WTC11 (cell line): ENCODE measurements around the gene COG2. TPM values are rescaled to one million over a fixed set of nuclear protein-coding genes. Genes with fewer than 3 reads are reported as not detected.

ENCODE experiments used
- ATAC-seq: fragments of 200-7000 bp; cut with Tn5 transposase; 2 replicates; pipeline ENCODE4 v1.10.0; 2021; ENCODE audit warnings: mild to moderate bottlenecking, moderate library complexity
- CTCF ChIA-PET: fragments of 300-600 bp; sonication (Branson Sonifier 250); formaldehyde crosslinking; loops from one replicate; lab custom pipeline; 2021; ENCODE audit warnings: antibody characterized with exemption; lab: Charles Lee
- POLR2A ChIA-PET: fragments of 350-600 bp; sonication (Branson Sonifier 250); formaldehyde crosslinking; loops from one replicate; lab custom pipeline; 2021; ENCODE audit warnings: antibody characterized with exemption; lab: Charles Lee
- DNase-seq: peaks from one replicate; pipeline ENCODE4 v3.0.0; 2021; ENCODE audit warnings: low spot score
- H3K27ac Mint-ChIP-seq: 2 replicates; pipeline ENCODE4 v1.8.0; 2021; ENCODE audit warnings: mixed read lengths
- H3K27me3 Mint-ChIP-seq: 2 replicates; pipeline ENCODE4 v1.8.0; 2021; ENCODE audit warnings: low read depth, mild to moderate bottlenecking, moderate library complexity, mixed read lengths
- H3K36me3 Mint-ChIP-seq: 2 replicates; pipeline ENCODE4 v1.8.0; 2021; ENCODE audit warnings: mixed read lengths
- H3K4me1 Mint-ChIP-seq: 2 replicates; pipeline ENCODE4 v1.8.0; 2022; ENCODE audit warnings: mixed read lengths
- H3K4me3 Mint-ChIP-seq: 2 replicates; pipeline ENCODE4 v1.8.0; 2021; ENCODE audit warnings: mild to moderate bottlenecking, moderate library complexity, mixed read lengths
- H3K9me3 Mint-ChIP-seq: 2 replicates; pipeline ENCODE4 v1.8.0; 2021; ENCODE audit warnings: mixed read lengths
- CBFB ChIP-seq: sonication (generic); formaldehyde crosslinking; IDR thresholded peaks from 2 replicates; pipeline ENCODE4 v1.8.1; 2022; ENCODE audit warnings: mild to moderate bottlenecking, low read depth, missing genetic modification reagents
- GRHL2 ChIP-seq: fragments of 250-450 bp; sonication (Bioruptor Pico); IDR thresholded peaks from 2 replicates; pipeline ENCODE4 v1.8.0; 2022; ENCODE audit warnings: mild to moderate bottlenecking, moderate library complexity; ENCODE audit not compliant: insufficient replicate concordance, severe bottlenecking
- GTF2I ChIP-seq: fragments of 250-450 bp; sonication (Bioruptor Pico); conservative IDR thresholded peaks from 2 replicates; pipeline ENCODE4 v1.4.0; 2021; ENCODE audit warnings: mild to moderate bottlenecking
- NFE2L1 ChIP-seq: sonication (generic); formaldehyde crosslinking; IDR thresholded peaks from 2 replicates; pipeline ENCODE4 v1.8.1; 2023; ENCODE audit warnings: missing genetic modification reagents
- RORB ChIP-seq: fragments of 250-450 bp; sonication (Bioruptor Pico); IDR thresholded peaks from 2 replicates; pipeline ENCODE4 v1.9.0; 2021; ENCODE audit warnings: mild to moderate bottlenecking
- ZNF263 ChIP-seq: sonication (generic); formaldehyde crosslinking; IDR thresholded peaks from 2 replicates; pipeline ENCODE4 v1.8.1; 2022; ENCODE audit warnings: low read depth, mild to moderate bottlenecking, moderate library complexity, missing genetic modification reagents
- total RNA-seq: library from RNA; stranded (reverse); gene quantifications from 3 replicates; pipeline ENCODE4 v1.2.3, GENCODE V29; 2021
- TF ChIP-seq, protein P1 (sequence below): fragments of 250-450 bp; sonication (Bioruptor Pico); IDR thresholded peaks from 2 replicates; pipeline ENCODE4 v1.9.0; 2021; ENCODE audit warnings: mild to moderate bottlenecking
- TF ChIP-seq, protein P2 (sequence below): sonication (generic); formaldehyde crosslinking; IDR thresholded peaks from 2 replicates; pipeline ENCODE4 v1.8.0; 2023; ENCODE audit warnings: mild to moderate bottlenecking, missing genetic modification reagents
- TF ChIP-seq, protein P3 (sequence below): sonication (generic); formaldehyde crosslinking; IDR thresholded peaks from 2 replicates; pipeline ENCODE4 v1.8.1; 2022; ENCODE audit warnings: mild to moderate bottlenecking, missing genetic modification reagents, moderate library complexity, borderline replicate concordance
- TF ChIP-seq, protein P4 (sequence below): sonication (generic); formaldehyde crosslinking; IDR thresholded peaks from 2 replicates; pipeline ENCODE4 v1.8.1; 2023; ENCODE audit warnings: mild to moderate bottlenecking, missing genetic modification reagents
- TF ChIP-seq, protein P5 (sequence below): fragments of 250-450 bp; sonication (Bioruptor Pico); IDR thresholded peaks from 2 replicates; pipeline ENCODE4 v1.9.0; 2021; ENCODE audit warnings: mild to moderate bottlenecking
- TF ChIP-seq, protein P6 (sequence below): sonication (generic); formaldehyde crosslinking; IDR thresholded peaks from 2 replicates; pipeline ENCODE4 v1.8.0; 2022; ENCODE audit warnings: mild to moderate bottlenecking, missing genetic modification reagents
- TF ChIP-seq, protein P7 (sequence below): sonication (generic); formaldehyde crosslinking; IDR thresholded peaks from 2 replicates; pipeline ENCODE4 v1.8.1; 2023; ENCODE audit warnings: mild to moderate bottlenecking, missing genetic modification reagents, moderate library complexity
- TF ChIP-seq, protein P8 (sequence below): fragments of 250-450 bp; sonication (Bioruptor Pico); IDR thresholded peaks from 2 replicates; pipeline ENCODE4 v1.9.0; 2021; ENCODE audit warnings: moderate library complexity, mild to moderate bottlenecking, inconsistent platforms, borderline replicate concordance

Gene COG2
- total RNA-seq, 1 experiment from 2014 or later, result 30.9 TPM

DNA sequence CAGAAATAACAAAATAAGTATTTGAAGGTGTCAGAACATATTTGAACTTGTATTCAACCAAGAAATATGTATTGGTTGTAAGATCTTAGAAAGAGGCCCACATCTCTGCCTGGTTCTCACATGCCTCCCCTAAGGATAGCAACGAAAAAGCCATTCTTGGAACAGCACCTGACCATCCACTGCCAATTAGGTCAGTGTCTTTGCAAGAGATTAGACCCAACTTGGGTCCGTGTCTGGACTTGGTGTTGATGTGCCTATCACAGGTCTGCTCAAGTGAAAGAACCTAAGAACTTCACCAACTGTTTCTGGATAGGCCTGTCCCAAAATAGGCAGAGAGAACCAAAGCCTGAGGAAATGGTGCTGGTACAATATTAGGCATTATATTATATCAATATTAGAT, 46.0 kb upstream of the COG2 start (continued):
- TF ChIP-seq, protein P1, sequence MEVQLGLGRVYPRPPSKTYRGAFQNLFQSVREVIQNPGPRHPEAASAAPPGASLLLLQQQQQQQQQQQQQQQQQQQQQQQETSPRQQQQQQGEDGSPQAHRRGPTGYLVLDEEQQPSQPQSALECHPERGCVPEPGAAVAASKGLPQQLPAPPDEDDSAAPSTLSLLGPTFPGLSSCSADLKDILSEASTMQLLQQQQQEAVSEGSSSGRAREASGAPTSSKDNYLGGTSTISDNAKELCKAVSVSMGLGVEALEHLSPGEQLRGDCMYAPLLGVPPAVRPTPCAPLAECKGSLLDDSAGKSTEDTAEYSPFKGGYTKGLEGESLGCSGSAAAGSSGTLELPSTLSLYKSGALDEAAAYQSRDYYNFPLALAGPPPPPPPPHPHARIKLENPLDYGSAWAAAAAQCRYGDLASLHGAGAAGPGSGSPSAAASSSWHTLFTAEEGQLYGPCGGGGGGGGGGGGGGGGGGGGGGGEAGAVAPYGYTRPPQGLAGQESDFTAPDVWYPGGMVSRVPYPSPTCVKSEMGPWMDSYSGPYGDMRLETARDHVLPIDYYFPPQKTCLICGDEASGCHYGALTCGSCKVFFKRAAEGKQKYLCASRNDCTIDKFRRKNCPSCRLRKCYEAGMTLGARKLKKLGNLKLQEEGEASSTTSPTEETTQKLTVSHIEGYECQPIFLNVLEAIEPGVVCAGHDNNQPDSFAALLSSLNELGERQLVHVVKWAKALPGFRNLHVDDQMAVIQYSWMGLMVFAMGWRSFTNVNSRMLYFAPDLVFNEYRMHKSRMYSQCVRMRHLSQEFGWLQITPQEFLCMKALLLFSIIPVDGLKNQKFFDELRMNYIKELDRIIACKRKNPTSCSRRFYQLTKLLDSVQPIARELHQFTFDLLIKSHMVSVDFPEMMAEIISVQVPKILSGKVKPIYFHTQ, result no peak

DNA sequence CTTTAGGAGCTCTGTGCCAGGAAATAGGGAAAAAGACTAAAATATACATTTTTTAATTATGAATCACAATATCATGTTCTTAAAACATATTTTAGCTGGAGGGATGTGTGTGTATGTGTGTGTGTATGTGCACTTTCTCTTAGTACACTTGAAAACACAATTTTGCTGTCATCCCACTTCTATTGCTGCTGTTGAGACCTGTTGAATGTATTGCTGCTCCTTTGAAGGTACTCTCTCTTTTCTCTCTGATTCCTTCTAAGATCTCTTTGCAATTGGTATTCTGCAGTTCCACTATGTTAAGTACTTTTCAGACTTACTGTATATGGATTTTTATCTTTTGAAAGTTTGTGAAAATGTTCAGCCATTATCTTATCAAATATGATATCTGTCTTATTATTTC, 43.5 kb upstream of the COG2 start:
- H3K4me1 Mint-ChIP-seq, result peaks cover 19% of the 10 kb centered on the region
- ChIA-PET CTCF (interaction anchor here (1.8 kb wide), 1 partner anchor 43 kb away, joined by 3 read pairs; no protein-coding TSS in a partner anchor), POLR2A (no interaction called here)
- H3K36me3 Mint-ChIP-seq, result peaks cover 9% of the 10 kb centered on the region
- no peak for DNase-seq
- TF ChIP-seq, protein P2, sequence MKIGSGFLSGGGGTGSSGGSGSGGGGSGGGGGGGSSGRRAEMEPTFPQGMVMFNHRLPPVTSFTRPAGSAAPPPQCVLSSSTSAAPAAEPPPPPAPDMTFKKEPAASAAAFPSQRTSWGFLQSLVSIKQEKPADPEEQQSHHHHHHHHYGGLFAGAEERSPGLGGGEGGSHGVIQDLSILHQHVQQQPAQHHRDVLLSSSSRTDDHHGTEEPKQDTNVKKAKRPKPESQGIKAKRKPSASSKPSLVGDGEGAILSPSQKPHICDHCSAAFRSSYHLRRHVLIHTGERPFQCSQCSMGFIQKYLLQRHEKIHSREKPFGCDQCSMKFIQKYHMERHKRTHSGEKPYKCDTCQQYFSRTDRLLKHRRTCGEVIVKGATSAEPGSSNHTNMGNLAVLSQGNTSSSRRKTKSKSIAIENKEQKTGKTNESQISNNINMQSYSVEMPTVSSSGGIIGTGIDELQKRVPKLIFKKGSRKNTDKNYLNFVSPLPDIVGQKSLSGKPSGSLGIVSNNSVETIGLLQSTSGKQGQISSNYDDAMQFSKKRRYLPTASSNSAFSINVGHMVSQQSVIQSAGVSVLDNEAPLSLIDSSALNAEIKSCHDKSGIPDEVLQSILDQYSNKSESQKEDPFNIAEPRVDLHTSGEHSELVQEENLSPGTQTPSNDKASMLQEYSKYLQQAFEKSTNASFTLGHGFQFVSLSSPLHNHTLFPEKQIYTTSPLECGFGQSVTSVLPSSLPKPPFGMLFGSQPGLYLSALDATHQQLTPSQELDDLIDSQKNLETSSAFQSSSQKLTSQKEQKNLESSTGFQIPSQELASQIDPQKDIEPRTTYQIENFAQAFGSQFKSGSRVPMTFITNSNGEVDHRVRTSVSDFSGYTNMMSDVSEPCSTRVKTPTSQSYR (CRISPR knock-in tag), result no peak
- TF ChIP-seq, all 79 proteins: peak for 0
- Mint-ChIP-seq H3K4me3 (no peak overlapping the region), H3K27me3 (peaks cover 3% of the 10 kb centered on the region), H3K27ac (no peak overlapping the region), H3K9me3 (peaks cover 65% of the 10 kb centered on the region)
- ATAC-seq, result no peak

DNA sequence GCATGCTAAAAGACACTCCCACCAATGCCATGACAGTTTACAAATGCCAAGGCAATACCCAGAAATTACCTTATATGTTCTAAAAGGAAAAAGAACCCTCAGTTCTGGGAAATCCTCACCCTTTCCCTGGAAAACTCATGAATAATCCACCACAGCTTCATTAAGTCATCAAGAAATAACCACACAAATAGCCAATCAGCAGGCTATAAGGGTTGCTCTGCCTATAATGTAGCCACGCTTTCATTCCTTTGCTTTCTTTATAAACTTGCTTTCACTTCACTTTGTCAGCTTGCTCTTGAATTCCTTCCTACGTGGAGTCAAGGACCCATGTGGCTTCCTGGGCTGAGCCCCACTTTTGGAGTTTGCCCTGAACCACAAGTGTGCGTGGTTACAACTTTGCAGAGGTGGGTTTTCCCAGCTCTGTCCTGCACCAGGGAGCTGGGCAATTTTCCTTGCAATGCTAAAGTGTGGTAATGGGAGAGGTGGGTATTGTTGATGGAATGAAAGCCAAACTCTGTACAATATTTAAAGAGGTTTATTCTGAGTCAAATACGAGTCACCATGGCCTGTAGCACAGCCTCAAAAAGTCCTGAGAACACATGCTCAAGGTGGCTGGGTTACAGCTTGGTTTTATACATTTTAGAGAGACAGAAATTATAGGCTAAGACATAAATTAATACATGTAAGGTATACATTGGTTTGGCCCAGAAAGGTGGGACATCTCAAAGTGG, 42.2 kb upstream of the COG2 start:
- peak overlapping the region; percentile 62; the same call in 1 of the 2 replicates for H3K27ac Mint-ChIP-seq
- POLR2A ChIA-PET, result no interaction called here
- H3K4me3 Mint-ChIP-seq, result no peak overlapping the region
- DNase-seq (no peak), ATAC-seq (peak; percentile 22)
- H3K9me3 Mint-ChIP-seq, result peaks cover 61% of the 10 kb centered on the region
- TF ChIP-seq, protein P2 (CRISPR knock-in tag), result no peak
- TF ChIP-seq, protein P3, sequence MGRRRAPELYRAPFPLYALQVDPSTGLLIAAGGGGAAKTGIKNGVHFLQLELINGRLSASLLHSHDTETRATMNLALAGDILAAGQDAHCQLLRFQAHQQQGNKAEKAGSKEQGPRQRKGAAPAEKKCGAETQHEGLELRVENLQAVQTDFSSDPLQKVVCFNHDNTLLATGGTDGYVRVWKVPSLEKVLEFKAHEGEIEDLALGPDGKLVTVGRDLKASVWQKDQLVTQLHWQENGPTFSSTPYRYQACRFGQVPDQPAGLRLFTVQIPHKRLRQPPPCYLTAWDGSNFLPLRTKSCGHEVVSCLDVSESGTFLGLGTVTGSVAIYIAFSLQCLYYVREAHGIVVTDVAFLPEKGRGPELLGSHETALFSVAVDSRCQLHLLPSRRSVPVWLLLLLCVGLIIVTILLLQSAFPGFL (CRISPR knock-in tag), result no peak
- TF ChIP-seq, protein P4, sequence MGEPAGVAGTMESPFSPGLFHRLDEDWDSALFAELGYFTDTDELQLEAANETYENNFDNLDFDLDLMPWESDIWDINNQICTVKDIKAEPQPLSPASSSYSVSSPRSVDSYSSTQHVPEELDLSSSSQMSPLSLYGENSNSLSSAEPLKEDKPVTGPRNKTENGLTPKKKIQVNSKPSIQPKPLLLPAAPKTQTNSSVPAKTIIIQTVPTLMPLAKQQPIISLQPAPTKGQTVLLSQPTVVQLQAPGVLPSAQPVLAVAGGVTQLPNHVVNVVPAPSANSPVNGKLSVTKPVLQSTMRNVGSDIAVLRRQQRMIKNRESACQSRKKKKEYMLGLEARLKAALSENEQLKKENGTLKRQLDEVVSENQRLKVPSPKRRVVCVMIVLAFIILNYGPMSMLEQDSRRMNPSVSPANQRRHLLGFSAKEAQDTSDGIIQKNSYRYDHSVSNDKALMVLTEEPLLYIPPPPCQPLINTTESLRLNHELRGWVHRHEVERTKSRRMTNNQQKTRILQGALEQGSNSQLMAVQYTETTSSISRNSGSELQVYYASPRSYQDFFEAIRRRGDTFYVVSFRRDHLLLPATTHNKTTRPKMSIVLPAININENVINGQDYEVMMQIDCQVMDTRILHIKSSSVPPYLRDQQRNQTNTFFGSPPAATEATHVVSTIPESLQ (CRISPR knock-in tag), result no peak
- TF ChIP-seq, protein P5, sequence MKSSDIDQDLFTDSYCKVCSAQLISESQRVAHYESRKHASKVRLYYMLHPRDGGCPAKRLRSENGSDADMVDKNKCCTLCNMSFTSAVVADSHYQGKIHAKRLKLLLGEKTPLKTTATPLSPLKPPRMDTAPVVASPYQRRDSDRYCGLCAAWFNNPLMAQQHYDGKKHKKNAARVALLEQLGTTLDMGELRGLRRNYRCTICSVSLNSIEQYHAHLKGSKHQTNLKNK (CRISPR knock-in tag), result no peak
- TF ChIP-seq ZNF263 (CRISPR knock-in tag), result no peak
- TF ChIP-seq, protein P6, sequence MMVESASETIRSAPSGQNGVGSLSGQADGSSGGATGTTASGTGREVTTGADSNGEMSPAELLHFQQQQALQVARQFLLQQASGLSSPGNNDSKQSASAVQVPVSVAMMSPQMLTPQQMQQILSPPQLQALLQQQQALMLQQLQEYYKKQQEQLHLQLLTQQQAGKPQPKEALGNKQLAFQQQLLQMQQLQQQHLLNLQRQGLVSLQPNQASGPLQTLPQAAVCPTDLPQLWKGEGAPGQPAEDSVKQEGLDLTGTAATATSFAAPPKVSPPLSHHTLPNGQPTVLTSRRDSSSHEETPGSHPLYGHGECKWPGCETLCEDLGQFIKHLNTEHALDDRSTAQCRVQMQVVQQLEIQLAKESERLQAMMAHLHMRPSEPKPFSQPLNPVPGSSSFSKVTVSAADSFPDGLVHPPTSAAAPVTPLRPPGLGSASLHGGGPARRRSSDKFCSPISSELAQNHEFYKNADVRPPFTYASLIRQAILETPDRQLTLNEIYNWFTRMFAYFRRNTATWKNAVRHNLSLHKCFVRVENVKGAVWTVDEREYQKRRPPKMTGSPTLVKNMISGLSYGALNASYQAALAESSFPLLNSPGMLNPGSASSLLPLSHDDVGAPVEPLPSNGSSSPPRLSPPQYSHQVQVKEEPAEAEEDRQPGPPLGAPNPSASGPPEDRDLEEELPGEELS, result no peak
- TF ChIP-seq CBFB (CRISPR knock-in tag), result no peak
- TF ChIP-seq, protein P7, sequence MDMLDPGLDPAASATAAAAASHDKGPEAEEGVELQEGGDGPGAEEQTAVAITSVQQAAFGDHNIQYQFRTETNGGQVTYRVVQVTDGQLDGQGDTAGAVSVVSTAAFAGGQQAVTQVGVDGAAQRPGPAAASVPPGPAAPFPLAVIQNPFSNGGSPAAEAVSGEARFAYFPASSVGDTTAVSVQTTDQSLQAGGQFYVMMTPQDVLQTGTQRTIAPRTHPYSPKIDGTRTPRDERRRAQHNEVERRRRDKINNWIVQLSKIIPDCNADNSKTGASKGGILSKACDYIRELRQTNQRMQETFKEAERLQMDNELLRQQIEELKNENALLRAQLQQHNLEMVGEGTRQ (CRISPR knock-in tag), result no peak
- no peak for TF ChIP-seq GRHL2
- no peak for TF ChIP-seq RORB
- TF ChIP-seq, protein P8, sequence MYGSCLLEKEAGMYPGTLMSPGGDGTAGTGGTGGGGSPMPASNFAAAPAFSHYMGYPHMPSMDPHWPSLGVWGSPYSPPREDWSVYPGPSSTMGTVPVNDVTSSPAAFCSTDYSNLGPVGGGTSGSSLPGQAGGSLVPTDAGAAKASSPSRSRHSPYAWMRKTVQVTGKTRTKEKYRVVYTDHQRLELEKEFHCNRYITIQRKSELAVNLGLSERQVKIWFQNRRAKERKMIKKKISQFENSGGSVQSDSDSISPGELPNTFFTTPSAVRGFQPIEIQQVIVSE (CRISPR knock-in tag), result no peak
- no peak for TF ChIP-seq GTF2I (CRISPR knock-in tag)
- no peak for TF ChIP-seq NFE2L1 (CRISPR knock-in tag)
- peaks cover 19% of the 10 kb centered on the region for H3K4me1 Mint-ChIP-seq
- peaks cover 9% of the 10 kb centered on the region for H3K36me3 Mint-ChIP-seq
- CTCF ChIA-PET, result interaction anchor here (1.0 kb wide), 1 partner anchor 41 kb away, joined by 4 read pairs; no protein-coding TSS in a partner anchor
- peaks cover 3% of the 10 kb centered on the region for H3K27me3 Mint-ChIP-seq
